Panc1 (cell line): Measurements from ENCODE around the gene LRRC1. TPM values are rescaled to one million over a fixed set of nuclear protein-coding genes. Genes with fewer than 3 reads are reported as not detected.

Source experiments
- ATAC-seq: fragments of 200-7000 bp; cut with Tn5 transposase; 2 replicates; pipeline ENCODE4 v1.9.1; 2020; ENCODE audit warnings: mild to moderate bottlenecking, moderate library complexity
- BruUV-seq: library from RNA; stranded (reverse); fragments of 400-500 nt; replicated peaks from 2 replicates; lab custom pipeline; 2021; lab: Mats Ljungman, UMichigan
- CTCF ChIA-PET: fragments of 300-600 bp; sonication (Branson Sonifier 250); formaldehyde crosslinking; loops from one replicate; lab custom pipeline; 2022; ENCODE audit warnings: antibody characterized with exemption; lab: Charles Lee
- POLR2A ChIA-PET: fragments of 300-600 bp; sonication (Branson Sonifier 250); formaldehyde crosslinking; loops from one replicate; lab custom pipeline; 2022; ENCODE audit warnings: antibody characterized with exemption; lab: Charles Lee
- DNase-seq: peaks from one replicate; pipeline ENCODE4 v3.0.0-alpha.2; 2010; ENCODE audit warnings: low read depth, low spot score
- H3K27ac ChIP-seq: 2 replicates; pipeline ENCODE4 v1.5.1; 2011; ENCODE audit warnings: mild to moderate bottlenecking, low read length, inconsistent platforms
- H3K27me3 ChIP-seq: fragments of 200-500 bp; sonication (Bioruptor generic); 2 replicates; pipeline ENCODE4 v1.6.0; 2014; ENCODE audit warnings: low read length, inconsistent platforms; ENCODE audit not compliant: control insufficient read depth, insufficient read depth
- H3K36me3 ChIP-seq: fragments of 200-500 bp; sonication (Bioruptor generic); 2 replicates; pipeline ENCODE4 v1.5.1; 2014; ENCODE audit warnings: inconsistent platforms, mild to moderate bottlenecking, low read length, moderate library complexity; ENCODE audit not compliant: control insufficient read depth, insufficient read depth
- H3K4me1 ChIP-seq: 2 replicates; pipeline ENCODE4 v1.5.1; 2011; ENCODE audit warnings: inconsistent platforms, mild to moderate bottlenecking, low read length, moderate library complexity; ENCODE audit not compliant: control insufficient read depth, insufficient read depth
- H3K4me3 ChIP-seq, 2 experiments: 2 replicates each; pipeline ENCODE4 v1.5.1; 2011 to 2012; ENCODE audit warnings: low read depth in 2 of 2, low read length in 2 of 2, mild to moderate bottlenecking in 2 of 2, inconsistent platforms in 1 of 2, moderate library complexity in 1 of 2
- H3K9me3 ChIP-seq: fragments of 200-500 bp; sonication (Bioruptor generic); 2 replicates; pipeline ENCODE4 v1.5.1; 2014; ENCODE audit warnings: low read depth, mild to moderate bottlenecking, inconsistent platforms, low read length, moderate library complexity; ENCODE audit not compliant: control insufficient read depth, insufficient read depth
- POLR2AphosphoS5 ChIP-seq: IDR thresholded peaks from 2 replicates; pipeline ENCODE4 v1.6.1; 2012; ENCODE audit warnings: mild to moderate bottlenecking, low read depth, low read length, moderate library complexity
- SIN3A ChIP-seq: IDR thresholded peaks from 2 replicates; pipeline ENCODE4 v1.6.1; 2012; ENCODE audit warnings: low read depth, mild to moderate bottlenecking, low read length, moderate library complexity, borderline replicate concordance; ENCODE audit not compliant: insufficient read depth
- TCF7L2 ChIP-seq: IDR thresholded peaks from 2 replicates; pipeline ENCODE4 v1.6.1; 2011; ENCODE audit warnings: mild to moderate bottlenecking, low read depth, low read length, inconsistent platforms
- in situ Hi-C: cut with HindIII; loops from 2 replicates; pipeline ENCODE4 v1.10.0; 2016; ENCODE audit warnings: low sequenced_read_pairs, low pct_unique_long_range_greater_than_20kb
- intact Hi-C: fragments of 100-400 bp; cut with micrococcal nuclease; formaldehyde crosslinking; loops from one replicate; pipeline ENCODE4 v1.10.0; 2022; ENCODE audit not compliant: unreplicated experiment
- total RNA-seq: library from RNA; stranded (reverse); gene quantifications from one replicate; pipeline ENCODE4 v1.2.1, GENCODE V29; 2021; ENCODE audit not compliant: unreplicated experiment
- TF ChIP-seq, protein P1 (sequence below): fragments of 450-650 bp; IDR thresholded peaks from 2 replicates; pipeline ENCODE4 v1.5.1; 2017; ENCODE audit warnings: mild to moderate bottlenecking
- TF ChIP-seq, protein P2 (sequence below), 2 experiments: IDR thresholded peaks; 2 replicates each; pipeline ENCODE4 v1.6.1; 2011 to 2012; ENCODE audit warnings: low read depth in 2 of 2, control low read depth in 1 of 2, low read length in 1 of 2, mild to moderate bottlenecking in 1 of 2, moderate library complexity in 1 of 2; ENCODE audit not compliant: insufficient read depth in 1 of 2

Gene LRRC1
- total RNA-seq, 1 experiment from 2014 or later, result 13.8 TPM

DNA sequence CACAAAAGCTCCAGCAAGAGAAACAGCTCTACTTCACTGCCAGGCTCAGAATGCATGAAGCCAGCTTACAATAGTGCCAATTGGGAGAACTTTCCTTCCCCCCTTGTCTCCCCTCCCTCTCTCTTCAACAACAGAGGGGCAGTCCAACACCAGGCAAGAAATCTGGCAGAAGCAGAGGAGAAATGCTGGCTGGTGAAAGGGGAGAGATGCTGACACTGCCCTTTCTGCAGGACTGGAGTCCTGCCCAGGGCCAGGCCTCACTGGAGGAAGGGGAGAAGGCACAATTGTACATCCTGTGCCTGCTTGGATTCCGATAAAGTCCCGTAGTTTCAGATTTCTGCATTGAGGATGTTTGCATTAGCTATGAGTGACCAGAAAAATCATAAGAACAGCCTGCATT, 148.6 kb downstream of the LRRC1 start:
- intact Hi-C loops, result no loop called here

DNA sequence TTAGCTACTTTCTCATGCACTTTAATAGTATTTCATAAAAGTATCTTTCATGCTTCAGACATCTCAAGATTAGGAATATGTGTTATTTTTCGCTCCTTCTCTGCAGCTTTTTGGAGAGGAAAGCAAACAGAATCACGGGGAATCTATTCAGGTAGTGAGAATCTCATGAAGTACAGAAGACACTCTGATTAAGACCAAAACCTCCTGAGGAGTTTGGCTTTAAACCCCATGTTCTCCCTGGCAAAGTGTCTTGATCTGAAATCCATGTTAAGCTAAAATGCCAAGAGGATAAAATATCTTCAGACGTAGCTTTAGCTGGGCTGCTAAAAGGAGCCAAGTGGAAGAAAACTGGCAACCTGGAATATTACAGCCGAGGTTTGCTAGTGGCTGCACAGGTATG, 149.3 kb downstream of the LRRC1 start:
- ChIA-PET POLR2A (no interaction called here), CTCF (interaction anchor here (0.6 kb wide), 1 partner anchor 31 kb away, joined by 3 read pairs; no protein-coding TSS in a partner anchor)
- no peaks in the 10 kb centered on the region for H3K9me3 ChIP-seq
- no peaks in the 10 kb centered on the region for H3K4me1 ChIP-seq
- in situ Hi-C loops, result no loop called here
- DNase-seq, result no peak
- H3K27ac ChIP-seq, result no peak overlapping the region
- TF ChIP-seq SIN3A (no peak), TCF7L2 (no peak), POLR2AphosphoS5 (no peak)
- TF ChIP-seq, protein P1, sequence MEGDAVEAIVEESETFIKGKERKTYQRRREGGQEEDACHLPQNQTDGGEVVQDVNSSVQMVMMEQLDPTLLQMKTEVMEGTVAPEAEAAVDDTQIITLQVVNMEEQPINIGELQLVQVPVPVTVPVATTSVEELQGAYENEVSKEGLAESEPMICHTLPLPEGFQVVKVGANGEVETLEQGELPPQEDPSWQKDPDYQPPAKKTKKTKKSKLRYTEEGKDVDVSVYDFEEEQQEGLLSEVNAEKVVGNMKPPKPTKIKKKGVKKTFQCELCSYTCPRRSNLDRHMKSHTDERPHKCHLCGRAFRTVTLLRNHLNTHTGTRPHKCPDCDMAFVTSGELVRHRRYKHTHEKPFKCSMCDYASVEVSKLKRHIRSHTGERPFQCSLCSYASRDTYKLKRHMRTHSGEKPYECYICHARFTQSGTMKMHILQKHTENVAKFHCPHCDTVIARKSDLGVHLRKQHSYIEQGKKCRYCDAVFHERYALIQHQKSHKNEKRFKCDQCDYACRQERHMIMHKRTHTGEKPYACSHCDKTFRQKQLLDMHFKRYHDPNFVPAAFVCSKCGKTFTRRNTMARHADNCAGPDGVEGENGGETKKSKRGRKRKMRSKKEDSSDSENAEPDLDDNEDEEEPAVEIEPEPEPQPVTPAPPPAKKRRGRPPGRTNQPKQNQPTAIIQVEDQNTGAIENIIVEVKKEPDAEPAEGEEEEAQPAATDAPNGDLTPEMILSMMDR, result no peak
- TF ChIP-seq, protein P2, sequence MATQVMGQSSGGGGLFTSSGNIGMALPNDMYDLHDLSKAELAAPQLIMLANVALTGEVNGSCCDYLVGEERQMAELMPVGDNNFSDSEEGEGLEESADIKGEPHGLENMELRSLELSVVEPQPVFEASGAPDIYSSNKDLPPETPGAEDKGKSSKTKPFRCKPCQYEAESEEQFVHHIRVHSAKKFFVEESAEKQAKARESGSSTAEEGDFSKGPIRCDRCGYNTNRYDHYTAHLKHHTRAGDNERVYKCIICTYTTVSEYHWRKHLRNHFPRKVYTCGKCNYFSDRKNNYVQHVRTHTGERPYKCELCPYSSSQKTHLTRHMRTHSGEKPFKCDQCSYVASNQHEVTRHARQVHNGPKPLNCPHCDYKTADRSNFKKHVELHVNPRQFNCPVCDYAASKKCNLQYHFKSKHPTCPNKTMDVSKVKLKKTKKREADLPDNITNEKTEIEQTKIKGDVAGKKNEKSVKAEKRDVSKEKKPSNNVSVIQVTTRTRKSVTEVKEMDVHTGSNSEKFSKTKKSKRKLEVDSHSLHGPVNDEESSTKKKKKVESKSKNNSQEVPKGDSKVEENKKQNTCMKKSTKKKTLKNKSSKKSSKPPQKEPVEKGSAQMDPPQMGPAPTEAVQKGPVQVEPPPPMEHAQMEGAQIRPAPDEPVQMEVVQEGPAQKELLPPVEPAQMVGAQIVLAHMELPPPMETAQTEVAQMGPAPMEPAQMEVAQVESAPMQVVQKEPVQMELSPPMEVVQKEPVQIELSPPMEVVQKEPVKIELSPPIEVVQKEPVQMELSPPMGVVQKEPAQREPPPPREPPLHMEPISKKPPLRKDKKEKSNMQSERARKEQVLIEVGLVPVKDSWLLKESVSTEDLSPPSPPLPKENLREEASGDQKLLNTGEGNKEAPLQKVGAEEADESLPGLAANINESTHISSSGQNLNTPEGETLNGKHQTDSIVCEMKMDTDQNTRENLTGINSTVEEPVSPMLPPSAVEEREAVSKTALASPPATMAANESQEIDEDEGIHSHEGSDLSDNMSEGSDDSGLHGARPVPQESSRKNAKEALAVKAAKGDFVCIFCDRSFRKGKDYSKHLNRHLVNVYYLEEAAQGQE (IDR thresholded peaks at IDR 0.05; ENCODE audit: insufficient read depth in 1 of 2, low read depth in 2 of 2, low read length in 1 of 2), result no peak
- intact Hi-C loops, result no loop called here
- no peaks in the 10 kb centered on the region for H3K36me3 ChIP-seq
- no peak for ATAC-seq
- H3K4me3 ChIP-seq, result no peak overlapping the region
- BruUV-seq, result no TSS peak
- H3K27me3 ChIP-seq, result no peaks in the 10 kb centered on the region

More for the DNA sequence above, 148.6 kb downstream of the LRRC1 start:
- in situ Hi-C loops, result no loop called here
- Histone ChIP-seq H3K27me3 (no peaks in the 10 kb centered on the region), H3K27ac (no peak overlapping the region), H3K36me3 (no peaks in the 10 kb centered on the region), H3K4me3 (no peak overlapping the region), H3K9me3 (no peaks in the 10 kb centered on the region), H3K4me1 (no peaks in the 10 kb centered on the region)
- ATAC-seq (no peak), DNase-seq (no peak)
- BruUV-seq, result no TSS peak
- POLR2A ChIA-PET, result no interaction called here
- TF ChIP-seq TCF7L2 (no peak), POLR2AphosphoS5 (no peak), SIN3A (no peak)
- TF ChIP-seq, protein P2 (IDR thresholded peaks at IDR 0.05; ENCODE audit: insufficient read depth in 1 of 2, low read depth in 2 of 2, low read length in 1 of 2), result no peak
- TF ChIP-seq, protein P1, result no peak
- CTCF ChIA-PET, result no interaction called here
